DOHH2 (cell line): ENCODE results near the gene STK38L.

Experiments used
- H3F3A ChIP-seq: fragments of 200-600 bp; sonication (generic), shearing (Covaris generic); 2 replicates; pipeline ENCODE4 v1.6.0; 2016; ENCODE audit warnings: antibody characterized with exemption, mild to moderate bottlenecking; ENCODE audit not compliant: control insufficient read depth, insufficient read depth
- H3K27ac ChIP-seq: fragments of 200-600 bp; sonication (generic); 2 replicates; pipeline ENCODE4 v1.5.1; 2014; ENCODE audit warnings: low read depth, mild to moderate bottlenecking, low read length, moderate library complexity
- H3K27me3 ChIP-seq: fragments of 200-600 bp; sonication (generic); 2 replicates; pipeline ENCODE4 v1.6.1; 2014; ENCODE audit warnings: mild to moderate bottlenecking, low read length, mixed read lengths; ENCODE audit not compliant: control insufficient read depth
- H3K36me3 ChIP-seq: fragments of 200-600 bp; sonication (generic); 2 replicates; pipeline ENCODE4 v1.6.1; 2014; ENCODE audit warnings: mild to moderate bottlenecking, low read length, moderate library complexity, mixed read lengths; ENCODE audit not compliant: control insufficient read depth
- H3K4me1 ChIP-seq: fragments of 200-600 bp; sonication (generic); 2 replicates; pipeline ENCODE4 v1.6.1; 2014; ENCODE audit warnings: mild to moderate bottlenecking, low read length, mixed read lengths; ENCODE audit not compliant: control insufficient read depth
- H3K4me2 ChIP-seq: fragments of 200-600 bp; sonication (generic); 2 replicates; pipeline ENCODE4 v1.6.0; 2014; ENCODE audit warnings: mild to moderate bottlenecking, low read length, moderate library complexity
- H3K4me3 ChIP-seq: fragments of 200-600 bp; sonication (generic); 2 replicates; pipeline ENCODE4 v1.5.1; 2014; ENCODE audit warnings: mild to moderate bottlenecking, low read length, mixed read lengths
- H3K79me2 ChIP-seq: fragments of 200-600 bp; sonication (generic); 2 replicates; pipeline ENCODE4 v1.6.1; 2014; ENCODE audit warnings: mild to moderate bottlenecking, low read length, mixed read lengths; ENCODE audit not compliant: control insufficient read depth
- H3K9me2 ChIP-seq: fragments of 200-600 bp; sonication (generic); replicated peaks from 2 replicates; pipeline ENCODE4 v1.6.1; 2014; ENCODE audit warnings: mild to moderate bottlenecking, low read length, mixed read lengths; ENCODE audit not compliant: control insufficient read depth
- H3K9me3 ChIP-seq: fragments of 200-600 bp; sonication (generic); 2 replicates; pipeline ENCODE4 v1.6.1; 2014; ENCODE audit warnings: antibody characterized with exemption, low read length, mixed read lengths; ENCODE audit not compliant: control insufficient read depth, insufficient read depth
- H4K20me1 ChIP-seq: fragments of 200-600 bp; sonication (generic); 2 replicates; pipeline ENCODE4 v1.6.0; 2014; ENCODE audit warnings: low read depth, mild to moderate bottlenecking, antibody characterized with exemption, low read length, moderate library complexity; ENCODE audit not compliant: control insufficient read depth, insufficient read depth
- EZH2phosphoT487 ChIP-seq: fragments of 200-600 bp; sonication (generic); IDR thresholded peaks from 2 replicates; pipeline ENCODE4 v1.6.1; 2017; ENCODE audit warnings: borderline replicate concordance, mild to moderate bottlenecking, antibody characterized with exemption, low read length, moderate library complexity, mixed read lengths
- TF ChIP-seq, protein P1 (sequence below): fragments of 200-600 bp; sonication (generic); IDR thresholded peaks from one replicate; pipeline ENCODE4 v1.5.1; 2014; ENCODE audit warnings: antibody characterized with exemption, mild to moderate bottlenecking, low read depth, low read length; ENCODE audit not compliant: poor library complexity, severe bottlenecking

STK38L gene

DNA sequence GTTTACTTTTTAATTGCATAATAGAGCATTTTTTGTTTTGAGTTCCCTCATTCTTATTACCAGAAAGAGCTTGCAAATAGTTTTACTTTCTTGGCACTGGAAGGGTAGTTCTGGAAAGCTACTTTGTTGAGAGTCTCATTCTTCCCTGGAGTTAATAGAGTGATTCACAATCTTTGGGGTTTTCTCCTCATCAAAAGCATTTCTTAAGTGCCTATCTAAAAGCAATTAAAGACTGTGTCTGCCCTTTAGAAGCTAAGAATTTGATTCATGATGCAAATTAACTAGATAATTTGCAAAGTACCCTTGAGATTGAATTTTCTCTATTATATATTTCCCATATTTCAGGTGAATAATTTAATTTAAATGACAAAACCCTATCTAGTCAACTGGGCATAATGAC lies 80.4 kb downstream of the STK38L start:
- H3K4me2 ChIP-seq = no peak overlapping the region
- H4K20me1 ChIP-seq = no peaks in the 10 kb centered on the region
- H3K9me2 ChIP-seq = no peaks in the 10 kb centered on the region
- no peaks in the 10 kb centered on the region for H3K4me1 ChIP-seq
- H3K4me3 ChIP-seq = no peak overlapping the region
- H3K36me3 ChIP-seq = peaks cover 16% of the 10 kb centered on the region
- TF ChIP-seq, protein P1, sequence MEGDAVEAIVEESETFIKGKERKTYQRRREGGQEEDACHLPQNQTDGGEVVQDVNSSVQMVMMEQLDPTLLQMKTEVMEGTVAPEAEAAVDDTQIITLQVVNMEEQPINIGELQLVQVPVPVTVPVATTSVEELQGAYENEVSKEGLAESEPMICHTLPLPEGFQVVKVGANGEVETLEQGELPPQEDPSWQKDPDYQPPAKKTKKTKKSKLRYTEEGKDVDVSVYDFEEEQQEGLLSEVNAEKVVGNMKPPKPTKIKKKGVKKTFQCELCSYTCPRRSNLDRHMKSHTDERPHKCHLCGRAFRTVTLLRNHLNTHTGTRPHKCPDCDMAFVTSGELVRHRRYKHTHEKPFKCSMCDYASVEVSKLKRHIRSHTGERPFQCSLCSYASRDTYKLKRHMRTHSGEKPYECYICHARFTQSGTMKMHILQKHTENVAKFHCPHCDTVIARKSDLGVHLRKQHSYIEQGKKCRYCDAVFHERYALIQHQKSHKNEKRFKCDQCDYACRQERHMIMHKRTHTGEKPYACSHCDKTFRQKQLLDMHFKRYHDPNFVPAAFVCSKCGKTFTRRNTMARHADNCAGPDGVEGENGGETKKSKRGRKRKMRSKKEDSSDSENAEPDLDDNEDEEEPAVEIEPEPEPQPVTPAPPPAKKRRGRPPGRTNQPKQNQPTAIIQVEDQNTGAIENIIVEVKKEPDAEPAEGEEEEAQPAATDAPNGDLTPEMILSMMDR = no peak
- TF ChIP-seq EZH2phosphoT487 = no peak
- no peaks in the 10 kb centered on the region for H3K27me3 ChIP-seq
- no peaks in the 10 kb centered on the region for H3K79me2 ChIP-seq
- H3K9me3 ChIP-seq = no peaks in the 10 kb centered on the region
- no peaks in the 10 kb centered on the region; the same call in 1 of the 2 replicates for H3F3A ChIP-seq
- H3K27ac ChIP-seq = no peak overlapping the region

DNA sequence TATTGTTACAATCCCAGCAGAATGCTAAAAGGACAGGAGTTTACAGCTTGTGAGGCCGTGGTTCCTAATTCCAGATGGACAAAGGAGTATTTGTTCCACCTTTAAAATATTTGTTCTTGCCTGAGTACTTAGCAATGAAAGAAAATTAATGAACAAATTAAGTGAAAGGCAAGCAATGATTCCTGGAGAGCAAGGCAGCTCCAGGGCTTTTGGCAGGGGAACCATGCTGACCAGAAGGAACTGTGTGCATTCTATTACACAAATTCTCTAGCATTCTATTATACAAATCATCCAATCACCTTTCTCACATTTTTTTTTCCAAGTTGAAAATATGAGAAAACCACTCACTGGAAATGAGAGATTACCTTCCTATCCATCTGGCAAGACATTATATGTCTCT lies 86.8 kb downstream of the STK38L start:
- Histone ChIP-seq H3K9me3 (no peaks in the 10 kb centered on the region), H3K4me2 (no peak overlapping the region), H3F3A (no peaks in the 10 kb centered on the region; the same call in 1 of the 2 replicates), H3K36me3 (no peaks in the 10 kb centered on the region), H3K4me1 (peaks cover 24% of the 10 kb centered on the region), H3K79me2 (peaks cover 10% of the 10 kb centered on the region), H3K9me2 (no peaks in the 10 kb centered on the region), H3K4me3 (no peak overlapping the region), H3K27ac (no peak overlapping the region), H3K27me3 (peaks cover 26% of the 10 kb centered on the region), H4K20me1 (no peaks in the 10 kb centered on the region)
- TF ChIP-seq, protein P1 = no peak
- no peak for TF ChIP-seq EZH2phosphoT487

DNA sequence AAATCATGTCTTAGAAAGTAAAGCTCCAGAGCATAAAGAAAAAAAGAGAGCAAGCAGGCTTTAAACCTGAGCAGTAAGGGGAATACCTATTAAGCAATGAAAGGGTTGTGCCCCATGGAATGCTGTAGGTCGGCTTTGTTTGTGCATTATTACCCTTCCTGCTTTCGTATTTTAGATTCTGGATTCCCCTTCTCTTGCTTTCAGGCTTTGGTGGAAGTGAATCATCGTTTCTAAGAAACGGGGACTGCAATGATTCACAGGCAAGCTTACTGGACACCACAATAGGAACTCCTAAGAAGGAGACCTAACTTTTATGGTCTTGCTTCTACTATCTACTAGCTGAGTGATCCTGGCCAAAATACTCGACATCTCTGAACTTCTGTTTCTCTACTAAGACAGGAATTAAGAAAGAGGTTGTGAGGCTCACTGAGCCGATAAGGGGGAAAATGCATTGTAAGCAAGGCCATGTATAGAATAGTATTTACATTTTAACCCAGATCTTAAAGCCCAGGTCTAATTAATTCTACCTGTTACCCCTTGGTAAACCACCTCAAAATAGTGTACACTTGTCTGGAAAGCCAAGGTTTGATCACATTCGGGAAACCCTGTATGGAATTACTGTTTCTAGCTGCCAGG lies 87.3 kb downstream of the STK38L start:
- Histone ChIP-seq H3K36me3 (no peaks in the 10 kb centered on the region), H3K4me1 (peaks cover 24% of the 10 kb centered on the region), H3F3A (no peaks in the 10 kb centered on the region; the same call in 1 of the 2 replicates), H3K79me2 (peaks cover 10% of the 10 kb centered on the region), H3K27ac (no peak overlapping the region), H3K9me3 (no peaks in the 10 kb centered on the region), H3K9me2 (no peaks in the 10 kb centered on the region), H3K4me3 (no peak overlapping the region), H3K4me2 (peak overlapping the region; percentile 91), H3K27me3 (peaks cover 26% of the 10 kb centered on the region), H4K20me1 (no peaks in the 10 kb centered on the region)
- TF ChIP-seq EZH2phosphoT487 = peak; percentile 47; the same call in 1 of the 2 replicates
- TF ChIP-seq, protein P1 = no peak
